Raji (cell line): Measurements from ENCODE around the gene ZNF536.

Source experiments
- POLR2A ChIP-seq: IDR thresholded peaks from 2 replicates; pipeline ENCODE4 v1.6.1; 2011; ENCODE audit warnings: low read depth, low read length, control low read depth; ENCODE audit not compliant: insufficient read depth

Gene ZNF536

DNA sequence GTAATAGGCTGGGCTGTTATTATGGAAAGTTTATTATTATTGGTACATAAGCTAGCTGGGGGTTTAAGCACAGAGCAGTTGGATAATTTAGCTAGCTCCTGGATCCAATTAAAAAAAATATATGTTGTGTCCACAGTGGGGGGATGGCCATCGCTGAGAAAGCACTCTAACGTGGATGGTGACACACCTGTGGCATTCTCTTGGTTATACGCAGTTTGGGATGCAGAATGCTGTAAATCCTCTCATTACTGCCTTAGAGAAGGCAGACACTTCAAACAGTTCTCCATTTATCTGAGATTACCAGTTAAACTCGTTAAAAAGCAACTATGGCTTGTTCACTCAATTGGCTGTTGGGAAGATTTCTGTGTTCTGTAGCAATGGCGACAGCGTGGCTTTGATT lies 2.4 kb upstream of the ZNF536 start:
- TF ChIP-seq POLR2A, result no peak

- no peak for TF ChIP-seq POLR2A
Measured at GRCh38 chr19:30371161-30371836, 885 bp upstream of the ZNF536 start.

DNA sequence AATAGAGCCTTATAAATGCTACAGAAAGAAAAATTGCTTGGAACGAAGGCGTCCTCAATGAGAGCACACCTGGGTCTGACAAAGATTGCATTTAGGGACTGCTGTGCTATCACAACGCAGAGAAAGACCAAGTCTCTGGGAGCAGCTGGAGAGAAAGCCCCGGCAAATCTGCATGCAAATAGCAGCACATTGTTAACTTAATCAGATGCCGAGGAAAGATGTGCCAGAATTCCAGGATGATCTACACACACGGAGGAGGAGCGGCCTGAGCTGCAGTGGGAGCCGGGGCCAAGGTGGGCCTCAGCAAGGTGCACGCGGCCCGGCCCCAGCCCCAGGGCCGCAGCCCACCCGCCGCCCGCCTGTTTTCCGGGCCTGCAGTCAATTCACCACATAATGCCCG lies 1.4 kb downstream of the ZNF536 start:
- no peak for TF ChIP-seq POLR2A

DNA sequence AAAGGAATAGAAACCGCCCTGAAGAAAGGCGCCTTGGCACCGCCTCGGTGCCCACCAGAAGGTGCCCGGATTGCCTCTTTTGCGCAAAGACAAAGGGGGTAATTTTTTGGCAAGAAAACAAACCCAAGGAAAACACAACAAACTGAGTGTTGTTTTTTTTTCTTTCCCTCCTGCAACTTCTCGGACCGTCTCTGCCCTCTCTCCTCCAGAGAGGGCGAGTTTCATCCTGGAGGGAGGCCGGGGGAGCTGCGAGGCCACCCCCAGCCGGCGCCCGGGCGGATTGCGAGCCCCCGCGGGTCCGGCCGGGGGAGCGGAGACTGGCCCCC lies 2.3 kb downstream of the ZNF536 start:
- TF ChIP-seq POLR2A, result no peak

DNA sequence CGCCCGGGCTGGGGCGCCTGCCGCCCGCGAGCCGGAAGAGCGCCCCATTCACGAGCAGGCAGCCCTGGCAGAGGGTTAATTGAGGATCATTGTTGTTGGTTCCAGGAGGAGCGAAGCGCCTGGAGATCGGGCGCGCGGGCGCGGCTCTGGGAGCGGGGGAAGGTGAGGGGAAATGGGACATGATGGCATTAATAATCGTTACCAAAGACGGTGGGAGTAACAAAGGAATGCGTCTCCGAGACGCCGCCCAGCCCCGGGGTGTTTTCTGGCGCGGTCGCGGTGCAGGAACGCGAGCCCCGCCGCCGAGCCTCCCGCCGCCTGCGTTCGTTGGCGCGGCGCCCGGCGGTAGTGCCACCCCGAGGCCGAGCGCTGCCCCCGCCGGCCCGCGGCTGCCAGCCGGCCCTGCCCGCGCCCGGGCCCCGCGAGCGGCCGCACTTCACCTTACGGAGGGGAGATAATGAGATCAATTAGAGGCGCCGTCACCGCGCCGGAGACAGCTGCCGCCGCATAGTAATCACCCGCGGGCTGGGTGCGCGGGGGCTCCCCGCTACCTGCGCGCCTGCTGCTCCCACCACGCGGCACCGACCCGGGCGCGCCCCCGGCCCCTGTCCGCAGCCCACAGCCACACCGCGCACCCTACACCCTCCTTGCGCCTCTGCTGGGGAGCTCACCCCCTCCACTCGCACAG lies 2.8 kb downstream of the ZNF536 start:
- no peak for TF ChIP-seq POLR2A

DNA sequence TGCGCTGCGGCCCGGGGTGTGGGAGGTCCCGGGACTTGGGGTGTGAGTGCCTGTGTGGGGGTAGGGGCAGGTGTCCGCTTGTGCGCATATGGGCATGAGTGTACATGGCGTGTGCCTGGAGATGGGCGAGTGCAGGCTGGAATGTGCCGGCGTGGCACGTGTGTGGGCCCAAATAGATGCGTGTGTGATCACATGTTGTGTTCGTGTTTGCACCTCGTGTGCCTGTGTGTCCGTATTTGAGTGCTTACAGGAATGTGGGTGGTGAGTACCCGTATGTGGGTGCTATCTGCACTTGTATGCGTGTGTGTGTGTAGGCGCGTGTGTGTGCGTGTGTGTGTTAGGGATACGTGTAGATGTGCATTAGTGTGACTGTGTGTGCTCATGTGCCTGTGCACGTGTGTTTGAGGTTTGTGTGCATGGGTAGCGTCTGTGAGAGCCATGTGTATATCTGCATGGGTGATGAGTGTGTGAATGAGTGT lies 3.4 kb downstream of the ZNF536 start:
- TF ChIP-seq POLR2A, result no peak

DNA sequence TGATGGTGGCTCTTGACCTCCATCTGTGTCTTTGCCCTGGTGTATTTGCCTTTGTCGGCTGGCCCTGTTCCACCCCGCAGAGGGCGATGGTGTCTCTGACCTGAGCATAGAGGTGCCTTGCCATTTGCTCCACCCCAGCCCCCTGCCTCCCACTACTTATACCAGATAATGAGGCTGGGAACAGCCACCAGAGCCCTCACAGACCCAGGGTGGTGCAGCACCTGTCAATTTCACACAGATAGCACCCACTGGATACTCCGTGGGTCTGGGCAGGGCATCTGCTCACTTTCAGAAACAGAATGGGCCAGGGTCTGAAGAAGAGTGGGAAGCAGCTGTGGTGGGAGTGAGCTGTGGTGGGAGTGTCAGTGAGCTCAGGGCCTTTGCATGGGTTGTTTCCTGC lies 4.1 kb downstream of the ZNF536 start:
- no peak for TF ChIP-seq POLR2A

DNA sequence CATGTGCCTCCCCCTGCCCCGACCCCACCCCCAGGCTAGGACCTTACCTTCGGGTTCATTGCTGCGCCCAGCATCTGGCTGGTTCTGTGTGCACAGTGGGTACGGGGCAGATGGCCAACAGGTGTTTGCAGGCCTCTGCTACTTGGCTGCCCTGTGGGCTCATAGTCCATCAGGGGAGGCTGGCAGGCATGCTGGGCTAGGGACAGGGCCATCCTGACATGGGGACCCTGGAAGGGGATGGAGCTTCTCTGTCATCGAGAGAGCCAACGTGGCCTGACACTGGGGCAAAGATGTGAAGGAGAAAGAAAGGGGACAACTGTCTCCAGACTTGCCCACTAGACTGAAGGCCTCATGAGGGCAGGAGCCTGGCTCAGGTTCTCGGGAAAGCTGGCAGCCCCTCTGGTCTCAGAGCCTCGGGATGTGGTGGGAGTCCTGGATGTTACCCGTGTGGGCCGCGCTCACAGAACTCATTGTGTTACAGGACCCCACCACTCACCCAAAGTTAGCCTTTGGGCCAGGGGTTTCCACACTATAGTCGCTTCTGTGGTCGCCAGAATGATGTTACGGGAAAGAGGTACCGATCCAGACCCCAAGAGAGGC lies 4.7 kb downstream of the ZNF536 start:
- no peak for TF ChIP-seq POLR2A

DNA sequence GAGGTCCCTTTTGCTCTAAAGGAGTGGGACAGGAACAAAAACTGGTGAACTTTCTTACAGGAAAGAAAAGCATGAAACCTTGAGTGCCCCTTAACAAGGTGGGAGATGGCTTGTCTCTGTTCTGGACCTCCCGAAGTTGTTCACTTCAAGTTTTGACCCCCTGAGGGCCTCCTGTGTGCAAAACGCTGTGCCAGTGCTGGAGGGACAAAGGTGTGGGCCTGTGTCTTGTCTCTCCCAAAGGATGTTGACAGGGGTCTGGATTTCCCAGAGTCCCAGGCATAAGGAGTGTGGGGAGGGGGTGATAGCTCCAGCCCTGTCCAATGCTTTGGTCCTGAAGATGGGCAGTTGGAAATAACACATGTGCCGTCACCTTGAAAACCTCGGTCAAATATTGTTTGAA lies 6.5 kb downstream of the ZNF536 start:
- no peak for TF ChIP-seq POLR2A

GRCh38 chr19:30379841-30380610 lies 7.8 kb downstream of the ZNF536 start:
- TF ChIP-seq POLR2A, result no peak

GRCh38 chr19:30381366-30381765 lies 9.2 kb downstream of the ZNF536 start:
- no peak for TF ChIP-seq POLR2A

- TF ChIP-seq POLR2A, result no peak
Measured at GRCh38 chr19:30385174-30385573, 13.0 kb downstream of the ZNF536 start.

DNA sequence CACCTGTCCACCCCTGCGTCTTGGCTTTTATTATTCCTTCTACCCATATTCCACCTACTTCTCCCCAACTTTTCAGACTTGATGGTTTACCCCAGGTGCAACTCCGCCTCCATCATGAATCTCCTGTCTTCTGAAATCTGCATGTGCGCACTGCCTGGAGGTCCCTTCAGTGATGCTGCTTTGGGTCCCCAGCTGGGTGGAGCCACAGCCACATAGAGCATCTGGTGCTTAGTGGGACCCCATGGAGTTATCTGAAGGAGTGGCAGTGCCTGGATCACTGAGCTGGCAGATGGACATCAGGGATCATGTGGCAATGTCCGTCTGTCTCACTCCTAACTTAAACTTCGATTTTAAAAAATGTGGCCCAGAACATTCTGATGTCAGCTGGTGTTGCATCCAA lies 13.5 kb downstream of the ZNF536 start:
- no peak for TF ChIP-seq POLR2A

- TF ChIP-seq POLR2A, result no peak
Measured at GRCh38 chr19:30386551-30387143, 14.5 kb downstream of the ZNF536 start.
